ENCODE results near the gene GPD1.

GPD1 gene

GRCh38 chr12:50102646-50103309 lies 1.0 kb upstream of the GPD1 start:
- no peak for DNase-seq

- DNase-seq: no peak
These were observed 457 bp upstream of the GPD1 start for GRCh38 chr12:50103351-50103750.

- DNase-seq: no peak
These were observed 884 bp downstream of the GPD1 start for GRCh38 chr12:50104417-50105366.

GRCh38 chr12:50105913-50106450 lies 2.2 kb downstream of the GPD1 start:
- no peak for DNase-seq

GRCh38 chr12:50106907-50107306 lies 3.1 kb downstream of the GPD1 start:
- no peak for DNase-seq

- no peak for DNase-seq
These were observed 3.8 kb downstream of the GPD1 start for GRCh38 chr12:50107416-50108268.

- DNase-seq: no peak
These were observed 5.5 kb downstream of the GPD1 start for GRCh38 chr12:50109319-50109718.

- DNase-seq: peak; percentile 56
These were observed 6.4 kb downstream of the GPD1 start for GRCh38 chr12:50110127-50110761.

- peak; percentile 35 for DNase-seq
These were observed 7.0 kb downstream of the GPD1 start for GRCh38 chr12:50110762-50111351.

- DNase-seq: no peak
These were observed 7.5 kb downstream of the GPD1 start for GRCh38 chr12:50111395-50111692.

- peak; percentile 98 for DNase-seq
These were observed 8.1 kb downstream of the GPD1 start, which contains the start of gene COX14 for GRCh38 chr12:50111693-50112455. TSS of gene COX14 (plus strand) at chr12:50112236. CDS start at chr12:50120044, 7,808 bp downstream.

GRCh38 chr12:50112456-50113218 lies 8.8 kb downstream of the GPD1 start:
- peak; percentile 39 for DNase-seq

- no peak for DNase-seq
These were observed 13.3 kb downstream of the GPD1 start for GRCh38 chr12:50117057-50117622.

- DNase-seq: no peak
These were observed 15.6 kb downstream of the GPD1 start for GRCh38 chr12:50119387-50119786.

GRCh38 chr12:50120521-50120920 lies 16.7 kb downstream of the GPD1 start:
- no peak for DNase-seq

GRCh38 chr12:50120953-50121352 lies 17.1 kb downstream of the GPD1 start:
- DNase-seq: no peak

GRCh38 chr12:50121641-50122040 lies 17.8 kb downstream of the GPD1 start:
- DNase-seq: no peak

- no peak for DNase-seq
These were observed 19.4 kb downstream of the GPD1 start for GRCh38 chr12:50123203-50123602.

- no peak for DNase-seq
These were observed 23.7 kb downstream of the GPD1 start for GRCh38 chr12:50127546-50127945.

- no peak for DNase-seq
These were observed 25.5 kb downstream of the GPD1 start for GRCh38 chr12:50129290-50129689.
